HEK293 (cell line): ENCODE measurements around the gene REC8.
A peak's percentile ranks its signal among the peaks of the same experiment; 100 is the strongest.

Experiments
- GLIS1 ChIP-seq: fragments of 450-650 bp; formaldehyde crosslinking; IDR thresholded peaks from 2 replicates; pipeline ENCODE4 v1.5.1; 2016; ENCODE audit warnings: missing biosample characterization, missing genetic modification characterization
- KLF1 ChIP-seq: fragments of 450-650 bp; formaldehyde crosslinking; IDR thresholded peaks from 2 replicates; pipeline ENCODE4 v1.5.1; 2016; ENCODE audit warnings: missing biosample characterization, missing genetic modification characterization
- KLF10 ChIP-seq: fragments of 450-650 bp; IDR thresholded peaks from 2 replicates; pipeline ENCODE4 v1.5.1; 2018; ENCODE audit warnings: missing biosample characterization, mild to moderate bottlenecking, missing genetic modification characterization
- KLF8 ChIP-seq: fragments of 450-650 bp; formaldehyde crosslinking; IDR thresholded peaks from 2 replicates; pipeline ENCODE4 v1.5.1; 2016; ENCODE audit warnings: missing biosample characterization, missing genetic modification characterization
- PBX3 ChIP-seq: sonication (generic); formaldehyde crosslinking; IDR thresholded peaks from 2 replicates; pipeline ENCODE4 v1.8.1; 2022; ENCODE audit warnings: mild to moderate bottlenecking, moderate library complexity, missing genetic modification reagents
- YY1 ChIP-seq: fragments of 450-650 bp; formaldehyde crosslinking; IDR thresholded peaks from 2 replicates; pipeline ENCODE4 v1.5.1; 2018; ENCODE audit warnings: missing biosample characterization, missing genetic modification characterization
- ZBTB1 ChIP-seq: fragments of 450-650 bp; formaldehyde crosslinking; IDR thresholded peaks from 2 replicates; pipeline ENCODE4 v1.5.1; 2016; ENCODE audit warnings: missing biosample characterization, missing genetic modification characterization
- ZBTB8A ChIP-seq: fragments of 450-650 bp; formaldehyde crosslinking; IDR thresholded peaks from 2 replicates; pipeline ENCODE4 v1.5.1; 2016; ENCODE audit warnings: missing biosample characterization, missing genetic modification characterization
- ZFP69B ChIP-seq: fragments of 450-650 bp; formaldehyde crosslinking; IDR thresholded peaks from 2 replicates; pipeline ENCODE4 v1.5.1; 2016; ENCODE audit warnings: missing biosample characterization, missing genetic modification characterization
- ZNF354C ChIP-seq: fragments of 450-650 bp; formaldehyde crosslinking; IDR thresholded peaks from 2 replicates; pipeline ENCODE4 v1.5.1; 2016; ENCODE audit warnings: missing biosample characterization, missing genetic modification characterization, low read depth, borderline replicate concordance
- ZNF530 ChIP-seq: fragments of 450-650 bp; formaldehyde crosslinking; IDR thresholded peaks from 2 replicates; pipeline ENCODE4 v1.5.1; 2016; ENCODE audit warnings: low read depth, missing biosample characterization, missing genetic modification characterization
- ZNF629 ChIP-seq: fragments of 450-650 bp; formaldehyde crosslinking; IDR thresholded peaks from 2 replicates; pipeline ENCODE4 v1.5.1; 2017; ENCODE audit warnings: missing biosample characterization, missing genetic modification characterization
- ZNF654 ChIP-seq: fragments of 450-650 bp; formaldehyde crosslinking; IDR thresholded peaks from 2 replicates; pipeline ENCODE4 v1.5.1; 2016; ENCODE audit warnings: low read depth, missing biosample characterization, missing genetic modification characterization
- ZNF701 ChIP-seq: fragments of 450-650 bp; formaldehyde crosslinking; IDR thresholded peaks from 2 replicates; pipeline ENCODE4 v1.5.1; 2016; ENCODE audit warnings: missing biosample characterization, missing genetic modification characterization
- ZNF76 ChIP-seq: fragments of 450-650 bp; formaldehyde crosslinking; IDR thresholded peaks from 2 replicates; pipeline ENCODE4; 2016; ENCODE audit warnings: low read depth, missing biosample characterization, missing genetic modification characterization, borderline replicate concordance
- ZNF785 ChIP-seq: fragments of 450-650 bp; formaldehyde crosslinking; IDR thresholded peaks from 2 replicates; pipeline ENCODE4 v1.5.1; 2016; ENCODE audit warnings: missing biosample characterization, missing genetic modification characterization
- ZSCAN30 ChIP-seq: fragments of 450-650 bp; IDR thresholded peaks from 2 replicates; pipeline ENCODE4 v1.5.1; 2018; ENCODE audit warnings: missing biosample characterization, mild to moderate bottlenecking, missing genetic modification characterization, moderate library complexity
- TF ChIP-seq, protein P1 (sequence below): fragments of 450-650 bp; formaldehyde crosslinking; optimal IDR thresholded peaks from 2 replicates; pipeline ENCODE3; 2016; ENCODE audit warnings: missing biosample characterization, mild to moderate bottlenecking, missing genetic modification characterization
- TF ChIP-seq, protein P2 (sequence below): fragments of 450-650 bp; formaldehyde crosslinking; IDR thresholded peaks from 2 replicates; pipeline ENCODE4 v1.5.1; 2016; ENCODE audit warnings: missing biosample characterization, missing genetic modification characterization, borderline replicate concordance
- TF ChIP-seq, protein P3 (sequence below): fragments of 450-650 bp; formaldehyde crosslinking; IDR thresholded peaks from 2 replicates; pipeline ENCODE4 v1.5.1; 2016; ENCODE audit warnings: missing biosample characterization, missing genetic modification characterization
- TF ChIP-seq, protein P4 (sequence below): fragments of 450-650 bp; formaldehyde crosslinking; IDR thresholded peaks from 2 replicates; pipeline ENCODE4 v1.5.1; 2016; ENCODE audit warnings: missing biosample characterization, missing genetic modification characterization
- TF ChIP-seq, protein P5 (sequence below): fragments of 450-650 bp; formaldehyde crosslinking; IDR thresholded peaks from 2 replicates; pipeline ENCODE4 v1.5.1; 2016; ENCODE audit warnings: missing biosample characterization, missing genetic modification characterization

The REC8 gene

GRCh38 chr14:24195186-24196070 lies 23.5 kb downstream of the REC8 start, which contains the start of gene TM9SF1 (continued):
- TF ChIP-seq, protein P1, sequence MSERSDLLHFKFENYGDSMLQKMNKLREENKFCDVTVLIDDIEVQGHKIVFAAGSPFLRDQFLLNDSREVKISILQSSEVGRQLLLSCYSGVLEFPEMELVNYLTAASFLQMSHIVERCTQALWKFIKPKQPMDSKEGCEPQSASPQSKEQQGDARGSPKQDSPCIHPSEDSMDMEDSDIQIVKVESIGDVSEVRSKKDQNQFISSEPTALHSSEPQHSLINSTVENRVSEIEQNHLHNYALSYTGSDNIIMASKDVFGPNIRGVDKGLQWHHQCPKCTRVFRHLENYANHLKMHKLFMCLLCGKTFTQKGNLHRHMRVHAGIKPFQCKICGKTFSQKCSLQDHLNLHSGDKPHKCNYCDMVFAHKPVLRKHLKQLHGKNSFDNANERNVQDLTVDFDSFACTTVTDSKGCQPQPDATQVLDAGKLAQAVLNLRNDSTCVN (tag by site-specific recombination), result peak; percentile 84
- TF ChIP-seq PBX3 (CRISPR knock-in tag) (peak; percentile 32; the same call in 1 of the 2 replicates), ZNF785 (tag by site-specific recombination) (no peak), ZBTB8A (tag by site-specific recombination) (peak; percentile 72), ZNF530 (tag by site-specific recombination) (no peak; the same call in 1 of the 2 replicates), ZNF654 (tag by site-specific recombination) (no peak), KLF1 (peak; percentile 38; the same call in 1 of the 2 replicates), ZSCAN30 (peak; percentile 29; the same call in 1 of the 2 replicates), KLF8 (tag by site-specific recombination) (peak; percentile 83; the same call in 1 of the 2 replicates), ZNF629 (tag by site-specific recombination) (peak; percentile 85), KLF10 (tag by site-specific recombination) (peak; percentile 64; the same call in 1 of the 2 replicates), ZNF701 (no peak), ZNF354C (tag by site-specific recombination) (no peak), ZNF76 (peak; percentile 88), ZBTB1 (no peak), YY1 (tag by site-specific recombination) (peak; percentile 49), ZFP69B (tag by site-specific recombination) (peak; percentile 26; the same call in 1 of the 2 replicates), GLIS1 (tag by site-specific recombination) (peak; percentile 87)
- TF ChIP-seq, protein P2, sequence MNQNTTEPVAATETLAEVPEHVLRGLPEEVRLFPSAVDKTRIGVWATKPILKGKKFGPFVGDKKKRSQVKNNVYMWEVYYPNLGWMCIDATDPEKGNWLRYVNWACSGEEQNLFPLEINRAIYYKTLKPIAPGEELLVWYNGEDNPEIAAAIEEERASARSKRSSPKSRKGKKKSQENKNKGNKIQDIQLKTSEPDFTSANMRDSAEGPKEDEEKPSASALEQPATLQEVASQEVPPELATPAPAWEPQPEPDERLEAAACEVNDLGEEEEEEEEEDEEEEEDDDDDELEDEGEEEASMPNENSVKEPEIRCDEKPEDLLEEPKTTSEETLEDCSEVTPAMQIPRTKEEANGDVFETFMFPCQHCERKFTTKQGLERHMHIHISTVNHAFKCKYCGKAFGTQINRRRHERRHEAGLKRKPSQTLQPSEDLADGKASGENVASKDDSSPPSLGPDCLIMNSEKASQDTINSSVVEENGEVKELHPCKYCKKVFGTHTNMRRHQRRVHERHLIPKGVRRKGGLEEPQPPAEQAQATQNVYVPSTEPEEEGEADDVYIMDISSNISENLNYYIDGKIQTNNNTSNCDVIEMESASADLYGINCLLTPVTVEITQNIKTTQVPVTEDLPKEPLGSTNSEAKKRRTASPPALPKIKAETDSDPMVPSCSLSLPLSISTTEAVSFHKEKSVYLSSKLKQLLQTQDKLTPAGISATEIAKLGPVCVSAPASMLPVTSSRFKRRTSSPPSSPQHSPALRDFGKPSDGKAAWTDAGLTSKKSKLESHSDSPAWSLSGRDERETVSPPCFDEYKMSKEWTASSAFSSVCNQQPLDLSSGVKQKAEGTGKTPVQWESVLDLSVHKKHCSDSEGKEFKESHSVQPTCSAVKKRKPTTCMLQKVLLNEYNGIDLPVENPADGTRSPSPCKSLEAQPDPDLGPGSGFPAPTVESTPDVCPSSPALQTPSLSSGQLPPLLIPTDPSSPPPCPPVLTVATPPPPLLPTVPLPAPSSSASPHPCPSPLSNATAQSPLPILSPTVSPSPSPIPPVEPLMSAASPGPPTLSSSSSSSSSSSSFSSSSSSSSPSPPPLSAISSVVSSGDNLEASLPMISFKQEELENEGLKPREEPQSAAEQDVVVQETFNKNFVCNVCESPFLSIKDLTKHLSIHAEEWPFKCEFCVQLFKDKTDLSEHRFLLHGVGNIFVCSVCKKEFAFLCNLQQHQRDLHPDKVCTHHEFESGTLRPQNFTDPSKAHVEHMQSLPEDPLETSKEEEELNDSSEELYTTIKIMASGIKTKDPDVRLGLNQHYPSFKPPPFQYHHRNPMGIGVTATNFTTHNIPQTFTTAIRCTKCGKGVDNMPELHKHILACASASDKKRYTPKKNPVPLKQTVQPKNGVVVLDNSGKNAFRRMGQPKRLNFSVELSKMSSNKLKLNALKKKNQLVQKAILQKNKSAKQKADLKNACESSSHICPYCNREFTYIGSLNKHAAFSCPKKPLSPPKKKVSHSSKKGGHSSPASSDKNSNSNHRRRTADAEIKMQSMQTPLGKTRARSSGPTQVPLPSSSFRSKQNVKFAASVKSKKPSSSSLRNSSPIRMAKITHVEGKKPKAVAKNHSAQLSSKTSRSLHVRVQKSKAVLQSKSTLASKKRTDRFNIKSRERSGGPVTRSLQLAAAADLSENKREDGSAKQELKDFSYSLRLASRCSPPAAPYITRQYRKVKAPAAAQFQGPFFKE (tag by site-specific recombination), result 0 out of 2 replicates have a peak, but pooled peaks have one; percentile 65
- TF ChIP-seq, protein P3, sequence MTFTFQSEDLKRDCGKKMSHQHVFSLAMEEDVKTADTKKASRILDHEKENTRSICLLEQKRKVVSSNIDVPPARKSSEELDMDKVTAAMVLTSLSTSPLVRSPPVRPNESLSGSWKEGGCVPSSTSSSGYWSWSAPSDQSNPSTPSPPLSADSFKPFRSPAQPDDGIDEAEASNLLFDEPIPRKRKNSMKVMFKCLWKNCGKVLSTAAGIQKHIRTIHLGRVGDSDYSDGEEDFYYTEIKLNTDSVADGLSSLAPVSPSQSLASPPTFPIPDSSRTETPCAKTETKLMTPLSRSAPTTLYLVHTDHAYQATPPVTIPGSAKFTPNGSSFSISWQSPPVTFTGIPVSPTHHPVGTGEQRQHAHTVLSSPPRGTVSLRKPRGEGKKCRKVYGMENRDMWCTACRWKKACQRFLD (tag by site-specific recombination), result 0 out of 2 replicates have a peak, but pooled peaks have one; percentile 65
- TF ChIP-seq, protein P4, sequence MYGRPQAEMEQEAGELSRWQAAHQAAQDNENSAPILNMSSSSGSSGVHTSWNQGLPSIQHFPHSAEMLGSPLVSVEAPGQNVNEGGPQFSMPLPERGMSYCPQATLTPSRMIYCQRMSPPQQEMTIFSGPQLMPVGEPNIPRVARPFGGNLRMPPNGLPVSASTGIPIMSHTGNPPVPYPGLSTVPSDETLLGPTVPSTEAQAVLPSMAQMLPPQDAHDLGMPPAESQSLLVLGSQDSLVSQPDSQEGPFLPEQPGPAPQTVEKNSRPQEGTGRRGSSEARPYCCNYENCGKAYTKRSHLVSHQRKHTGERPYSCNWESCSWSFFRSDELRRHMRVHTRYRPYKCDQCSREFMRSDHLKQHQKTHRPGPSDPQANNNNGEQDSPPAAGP (tag by site-specific recombination), result 0 out of 2 replicates have a peak, but pooled peaks have one; percentile 77
- TF ChIP-seq, protein P5, sequence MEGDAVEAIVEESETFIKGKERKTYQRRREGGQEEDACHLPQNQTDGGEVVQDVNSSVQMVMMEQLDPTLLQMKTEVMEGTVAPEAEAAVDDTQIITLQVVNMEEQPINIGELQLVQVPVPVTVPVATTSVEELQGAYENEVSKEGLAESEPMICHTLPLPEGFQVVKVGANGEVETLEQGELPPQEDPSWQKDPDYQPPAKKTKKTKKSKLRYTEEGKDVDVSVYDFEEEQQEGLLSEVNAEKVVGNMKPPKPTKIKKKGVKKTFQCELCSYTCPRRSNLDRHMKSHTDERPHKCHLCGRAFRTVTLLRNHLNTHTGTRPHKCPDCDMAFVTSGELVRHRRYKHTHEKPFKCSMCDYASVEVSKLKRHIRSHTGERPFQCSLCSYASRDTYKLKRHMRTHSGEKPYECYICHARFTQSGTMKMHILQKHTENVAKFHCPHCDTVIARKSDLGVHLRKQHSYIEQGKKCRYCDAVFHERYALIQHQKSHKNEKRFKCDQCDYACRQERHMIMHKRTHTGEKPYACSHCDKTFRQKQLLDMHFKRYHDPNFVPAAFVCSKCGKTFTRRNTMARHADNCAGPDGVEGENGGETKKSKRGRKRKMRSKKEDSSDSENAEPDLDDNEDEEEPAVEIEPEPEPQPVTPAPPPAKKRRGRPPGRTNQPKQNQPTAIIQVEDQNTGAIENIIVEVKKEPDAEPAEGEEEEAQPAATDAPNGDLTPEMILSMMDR (tag by site-specific recombination), result 0 out of 2 replicates have a peak, but pooled peaks have one; percentile 29
